NCI-H748 treated with DMSO at 0.1 percent for 48 hours (cell line): Measurements from ENCODE around the gene PRAMEF4.
"Not testable (repeated sequence)": the region's sequence is repeated elsewhere in the genome, so short reads cannot be mapped to it uniquely, and the experiment has no call there.

Source experiments
- DNase-seq: peaks from one replicate; lab custom pipeline; 2025; lab: John Stamatoyannopoulos, UW

Gene PRAMEF4

GRCh38 chr1:12886101-12886500, at the start of gene PRAMEF4:
Gene PRAMEF4, minus strand, starts transcription at chr1:12886201. Its CDS starts 2,807 bp downstream, at chr1:12883394.
- DNase-seq: not testable (repeated sequence)

- not testable (repeated sequence) for DNase-seq
Observed at GRCh38 chr1:12924368-12924767, 38.4 kb upstream of the PRAMEF4 start.

DNA sequence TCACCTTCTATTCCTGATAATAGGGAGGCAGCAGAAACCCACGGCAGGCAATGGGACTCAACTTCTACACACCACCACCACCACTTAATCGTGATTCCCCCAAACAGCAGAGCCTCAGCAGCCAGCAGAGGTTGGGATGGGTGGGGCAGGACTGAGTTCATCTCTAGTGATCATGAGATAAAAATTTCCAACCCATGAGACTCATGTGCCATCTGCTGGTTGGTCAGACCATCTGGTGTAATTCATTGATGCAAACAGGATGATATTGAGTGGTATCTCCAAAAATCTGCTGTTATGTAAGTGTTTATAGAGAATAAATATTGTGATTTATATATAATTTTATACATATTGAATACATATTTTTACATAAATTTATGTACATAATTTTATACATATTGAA, 35.7 kb upstream of the PRAMEF4 start:
- not testable (repeated sequence) for DNase-seq

GRCh38 chr1:12916310-12916709, 30.3 kb upstream of the PRAMEF4 start, which contains the start of gene PRAMEF7:
Gene PRAMEF7, plus strand, starts transcription at chr1:12916610. Its CDS starts 1,083 bp downstream, at chr1:12917693.
- not testable (repeated sequence) for DNase-seq

- not testable (repeated sequence) for DNase-seq
Observed at GRCh38 chr1:12903793-12904572, 18.0 kb upstream of the PRAMEF4 start.

DNA sequence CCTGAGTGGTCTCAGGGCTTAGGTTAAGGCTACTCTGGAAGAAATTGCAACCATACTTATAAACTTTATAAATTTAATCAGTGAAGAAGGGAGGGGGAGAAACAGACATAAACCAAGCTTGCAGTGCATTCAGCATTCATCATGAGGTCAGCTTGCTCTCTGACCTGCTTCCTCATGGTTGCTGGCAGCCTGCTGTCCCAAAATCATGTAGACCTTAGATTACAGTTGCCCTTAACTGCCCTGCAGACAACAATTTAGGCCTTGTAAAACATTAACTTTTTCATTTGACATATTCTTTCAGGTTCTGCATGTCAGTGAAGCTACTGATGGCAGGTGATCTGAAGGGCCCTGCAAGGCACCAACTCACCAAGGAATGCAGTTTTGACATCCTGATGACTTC, 13.2 kb upstream of the PRAMEF4 start:
- DNase-seq: not testable (repeated sequence)

- DNase-seq: not testable (repeated sequence)
Observed at GRCh38 chr1:12898170-12898569, 12.2 kb upstream of the PRAMEF4 start, which contains the start of gene PRAMEF10. Gene PRAMEF10, minus strand, starts transcription at chr1:12898270. Its CDS starts 2,423 bp downstream, at chr1:12895847.

DNA sequence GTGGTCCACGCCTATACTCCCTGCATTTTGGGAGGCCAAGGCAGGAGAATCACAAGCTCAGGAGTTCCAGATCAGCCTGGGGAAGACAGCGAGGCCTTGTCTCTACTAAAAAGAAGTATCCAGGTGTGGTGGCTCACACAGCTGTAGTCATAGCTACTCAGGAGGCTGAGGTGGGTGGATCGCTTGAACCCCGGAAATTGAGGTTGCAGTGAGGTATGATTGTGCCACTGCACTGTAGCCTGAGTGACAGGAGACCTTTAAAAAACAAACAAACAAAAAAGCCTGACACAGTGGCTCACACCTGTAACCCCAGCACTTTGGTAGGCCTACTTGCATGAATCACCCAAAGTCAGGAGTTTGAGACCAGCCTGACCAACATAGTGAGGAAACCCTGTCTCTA, 7.5 kb downstream of the PRAMEF4 start:
- not testable (repeated sequence) for DNase-seq

GRCh38 chr1:12863131-12863880, 22.7 kb downstream of the PRAMEF4 start:
- not testable (repeated sequence) for DNase-seq

GRCh38 chr1:12856786-12857185, 29.2 kb downstream of the PRAMEF4 start, which contains the start of gene PRAMEF2:
Gene PRAMEF2, plus strand, starts transcription at chr1:12857086. Its CDS starts 1,924 bp downstream, at chr1:12859010.
- not testable (repeated sequence) for DNase-seq

- DNase-seq: no peak
Observed at GRCh38 chr1:12851779-12852178, 34.2 kb downstream of the PRAMEF4 start.

DNA sequence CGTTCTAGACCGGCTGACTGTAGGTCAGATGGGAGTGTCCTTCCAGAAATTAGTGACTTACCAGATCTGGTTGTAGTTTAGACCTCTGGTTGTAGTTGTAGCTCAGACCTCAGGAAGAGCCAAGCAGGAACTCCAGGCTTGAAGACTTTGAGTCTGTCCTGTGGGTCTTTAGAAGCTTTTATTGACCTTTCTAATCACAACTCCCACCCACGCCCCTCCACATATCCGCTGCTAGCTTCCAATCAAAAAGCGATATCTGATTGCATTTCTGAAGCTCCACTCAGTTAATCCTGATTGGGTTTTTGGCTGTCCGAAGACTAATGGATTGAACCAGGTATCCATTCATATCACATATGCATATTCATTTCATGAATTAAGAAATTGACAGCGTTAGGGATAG, 37.4 kb downstream of the PRAMEF4 start, which contains the start of gene HNRNPCL1:
HNRNPCL1 (minus strand) TSS at position 101 of the 400 bp plus-strand sequence. CDS start 431 bp downstream, outside the sequence.
- DNase-seq: not testable (repeated sequence)

DNA sequence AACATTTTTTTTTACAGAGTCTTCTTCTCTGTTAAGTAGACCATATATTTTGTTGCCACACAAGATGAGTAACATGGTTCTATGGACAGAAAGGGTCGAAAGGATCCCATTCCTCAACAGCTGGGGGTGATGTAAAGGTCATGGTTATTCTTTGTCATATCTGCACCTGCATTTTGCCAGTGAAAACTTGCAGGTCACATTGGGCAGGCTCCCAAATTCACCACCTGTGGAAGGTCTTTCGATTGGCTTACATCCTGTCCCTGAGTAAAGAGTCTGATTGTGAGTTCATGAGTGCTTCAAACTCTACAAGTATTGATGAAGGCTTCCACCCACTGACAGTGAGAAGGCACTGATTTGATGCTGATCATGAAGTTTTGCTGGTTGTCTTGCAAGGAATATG, 52.8 kb downstream of the PRAMEF4 start:
- not testable (repeated sequence) for DNase-seq

GRCh38 chr1:12831310-12831709, 54.7 kb downstream of the PRAMEF4 start, which contains the start of gene PRAMEF11:
Gene PRAMEF11, minus strand, starts transcription at chr1:12831410. Its CDS starts 2,621 bp downstream, at chr1:12828789.
- DNase-seq: not testable (repeated sequence)
